Lower leg skin (tissue), 3 donors: ENCODE measurements around the gene CFL1.

ENCODE experiments used
- CTCF ChIP-seq, 3 donors: fragments of 450-650 bp; IDR thresholded peaks; one replicate each; pipeline ENCODE4 v1.5.1; 2016; ENCODE audit warnings: antibody characterized with exemption in 3 of 3, mild to moderate bottlenecking in 3 of 3, moderate library complexity in 2 of 3
- POLR2A ChIP-seq, 2 donors: fragments of 450-650 bp; IDR thresholded peaks; one replicate each; pipeline ENCODE4 v1.6.1; 2016 to 2017; ENCODE audit warnings: antibody characterized with exemption in 2 of 2, mild to moderate bottlenecking in 1 of 2, moderate library complexity in 1 of 2

- no peak for TF ChIP-seq POLR2A (IDR thresholded peaks at IDR 0.05)
- no peak for TF ChIP-seq CTCF (IDR thresholded peaks at IDR 0.05)
Observed at GRCh38 chr11:65867284-65868071, 9.5 kb upstream of the CFL1 start.
